Measurements from ENCODE around the gene UBE2C.

Gene UBE2C

DNA sequence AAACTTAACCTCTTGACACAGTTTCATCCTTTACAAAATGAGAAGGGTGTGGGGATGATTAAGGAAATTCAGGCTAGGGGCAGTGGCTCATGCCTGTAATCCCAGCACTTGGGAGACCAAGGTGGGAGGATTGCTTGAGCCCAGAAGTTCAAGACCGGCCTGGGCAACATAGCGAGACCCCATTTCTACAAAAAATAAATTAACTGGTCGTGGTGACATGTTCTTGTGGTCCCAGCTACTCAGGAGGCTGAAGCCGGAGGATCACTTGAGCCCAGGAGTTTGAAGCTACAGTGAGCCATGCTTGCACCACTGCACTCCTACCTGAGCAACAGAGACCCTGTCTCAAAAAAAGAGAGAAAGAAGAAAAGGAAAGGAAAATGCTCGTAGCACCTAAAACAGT, 54.0 kb downstream of the UBE2C start:
- no peaks in the 10 kb centered on the region for H3K9me3 ChIP-seq (ENCODE audit: insufficient read depth, low read length)
- no peak overlapping the region for H3K4me3 ChIP-seq (ENCODE audit: low read length)
- H3K27ac ChIP-seq (ENCODE audit: low read length): no peak overlapping the region
- H3K9ac ChIP-seq (ENCODE audit: low read length): no peak overlapping the region
- H4K20me1 ChIP-seq (ENCODE audit: insufficient read depth, low read length): no peaks in the 10 kb centered on the region
- no peaks in the 10 kb centered on the region for H3K79me2 ChIP-seq (ENCODE audit: low read length)
- no peak for TF ChIP-seq CTCF (IDR thresholded peaks at IDR 0.05; ENCODE audit: low read depth, low read length)
- TF ChIP-seq EZH2phosphoT487 (IDR thresholded peaks at IDR 0.05; ENCODE audit: low read depth): no peak
- no peak overlapping the region for H2AFZ ChIP-seq (ENCODE audit: low read depth, low read length)
- no peaks in the 10 kb centered on the region for H3K4me1 ChIP-seq (ENCODE audit: low read length)
- H3K36me3 ChIP-seq (replicated peaks; ENCODE audit: low read depth, low read length): no peaks in the 10 kb centered on the region
- no peak overlapping the region for H3K4me2 ChIP-seq (ENCODE audit: low read length)
- H3K27me3 ChIP-seq (ENCODE audit: low read depth, low read length): no peaks in the 10 kb centered on the region
